Measurements from ENCODE around the gene SHC2. TPM values are rescaled to one million over a fixed set of nuclear protein-coding genes. Genes with fewer than 3 reads are reported as not detected.
"Not testable (repeated sequence)": the region's sequence is repeated elsewhere in the genome, so short reads cannot be mapped to it uniquely, and the experiment has no call there.

SHC2 gene
- total and polyA plus RNA-seq, 2 donors (not counting 1 experiment from before 2014, with no cell fraction given) = 0.02 to 2.5 TPM

DNA sequence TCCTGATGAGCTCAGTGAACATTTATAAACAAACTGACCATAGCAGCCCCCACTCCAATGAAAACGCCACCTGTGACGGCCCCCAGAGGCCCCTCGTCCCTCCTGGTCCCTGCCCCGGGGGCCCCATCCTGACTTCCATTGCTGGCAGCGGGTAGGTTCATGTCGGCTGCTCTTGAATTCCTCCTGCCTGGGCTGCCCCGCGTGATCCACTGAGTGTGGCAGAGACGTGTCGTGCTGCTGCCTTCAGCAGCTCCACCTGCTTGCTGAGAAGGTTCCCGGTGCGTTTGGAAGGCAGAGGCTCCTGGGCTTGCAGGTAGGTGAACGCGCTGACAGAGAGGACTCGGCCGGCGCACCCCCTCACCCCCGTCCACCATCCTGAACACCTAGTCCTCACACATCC lies 63.5 kb downstream of the SHC2 start:
- no peak overlapping the region for H3K4me2 ChIP-seq (ENCODE audit: extremely low read depth, insufficient read depth, low read length)
- no peak overlapping the region for H2AFZ ChIP-seq (ENCODE audit: low read length)
- peaks cover 3% of the 10 kb centered on the region for H3K9me3 ChIP-seq (ENCODE audit: control insufficient read depth, insufficient read depth, low read depth, low read length)
- no peaks in the 10 kb centered on the region for H3K79me2 ChIP-seq (ENCODE audit: control insufficient read depth, insufficient read depth, low read length)
- no peaks in the 10 kb centered on the region for H3K4me1 ChIP-seq (ENCODE audit: control insufficient read depth, extremely low read depth, insufficient read depth, low read length)
- no peak for DNase-seq (ENCODE audit: low read depth in 2 of 2)
- H3K4me3 ChIP-seq (replicated peaks in 1 of 4; ENCODE audit: control extremely low read depth in 1 of 4, insufficient read depth in 1 of 4, low read depth in 3 of 4, low read length in 4 of 4) = no peak overlapping the region
- H3K27ac ChIP-seq (ENCODE audit: insufficient read depth, low read length) = no peak overlapping the region
- TF ChIP-seq, protein P1, sequence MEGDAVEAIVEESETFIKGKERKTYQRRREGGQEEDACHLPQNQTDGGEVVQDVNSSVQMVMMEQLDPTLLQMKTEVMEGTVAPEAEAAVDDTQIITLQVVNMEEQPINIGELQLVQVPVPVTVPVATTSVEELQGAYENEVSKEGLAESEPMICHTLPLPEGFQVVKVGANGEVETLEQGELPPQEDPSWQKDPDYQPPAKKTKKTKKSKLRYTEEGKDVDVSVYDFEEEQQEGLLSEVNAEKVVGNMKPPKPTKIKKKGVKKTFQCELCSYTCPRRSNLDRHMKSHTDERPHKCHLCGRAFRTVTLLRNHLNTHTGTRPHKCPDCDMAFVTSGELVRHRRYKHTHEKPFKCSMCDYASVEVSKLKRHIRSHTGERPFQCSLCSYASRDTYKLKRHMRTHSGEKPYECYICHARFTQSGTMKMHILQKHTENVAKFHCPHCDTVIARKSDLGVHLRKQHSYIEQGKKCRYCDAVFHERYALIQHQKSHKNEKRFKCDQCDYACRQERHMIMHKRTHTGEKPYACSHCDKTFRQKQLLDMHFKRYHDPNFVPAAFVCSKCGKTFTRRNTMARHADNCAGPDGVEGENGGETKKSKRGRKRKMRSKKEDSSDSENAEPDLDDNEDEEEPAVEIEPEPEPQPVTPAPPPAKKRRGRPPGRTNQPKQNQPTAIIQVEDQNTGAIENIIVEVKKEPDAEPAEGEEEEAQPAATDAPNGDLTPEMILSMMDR (conservative IDR thresholded peaks at IDR 0.05 in 1 of 2, IDR thresholded peaks at IDR 0.05 in 1 of 2; ENCODE audit: low read depth in 1 of 2, low read length in 2 of 2) = no peak
- no peak for TF ChIP-seq EZH2 (IDR thresholded peaks at IDR 0.05; ENCODE audit: low read length, missing control alignments)
- H4K20me1 ChIP-seq (ENCODE audit: control insufficient read depth, extremely low read depth, insufficient read depth, low read length) = no peaks in the 10 kb centered on the region
- no peaks in the 10 kb centered on the region for H3K27me3 ChIP-seq (ENCODE audit: control insufficient read depth, insufficient read depth, low read length)
- H3K36me3 ChIP-seq (ENCODE audit: control insufficient read depth, insufficient read depth, low read length) = no peaks in the 10 kb centered on the region
- no peak overlapping the region for H3K9ac ChIP-seq (ENCODE audit: insufficient read depth, low read length)

DNA sequence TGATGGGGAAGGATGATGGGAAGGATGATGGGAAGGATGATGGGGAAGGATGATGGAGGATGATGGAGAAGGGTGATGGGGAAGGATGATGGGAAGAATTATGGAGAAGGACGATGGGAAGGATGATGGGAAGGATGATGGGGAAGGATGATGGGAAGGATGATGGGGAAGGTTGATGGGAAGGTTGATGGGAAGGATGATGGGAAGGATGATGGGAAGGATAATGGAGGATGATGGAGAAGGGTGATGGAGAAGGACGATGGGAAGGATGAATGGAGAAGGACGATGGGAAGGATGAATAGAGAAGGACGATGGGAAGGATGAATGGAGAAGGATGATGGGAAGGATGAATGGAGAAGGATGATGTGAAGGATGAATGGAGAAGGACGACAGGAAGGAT lies 65.4 kb downstream of the SHC2 start:
- Histone ChIP-seq H3K9me3 (ENCODE audit: control insufficient read depth, insufficient read depth, low read depth, low read length) (peaks cover 3% of the 10 kb centered on the region), H2AFZ (ENCODE audit: low read length) (no peak overlapping the region), H3K79me2 (ENCODE audit: control insufficient read depth, insufficient read depth, low read length) (no peaks in the 10 kb centered on the region), H3K9ac (ENCODE audit: insufficient read depth, low read length) (no peak overlapping the region), H3K4me3 (replicated peaks in 1 of 4; ENCODE audit: control extremely low read depth in 1 of 4, insufficient read depth in 1 of 4, low read depth in 3 of 4, low read length in 4 of 4) (no peak overlapping the region), H3K36me3 (ENCODE audit: control insufficient read depth, insufficient read depth, low read length) (no peaks in the 10 kb centered on the region), H3K4me2 (ENCODE audit: extremely low read depth, insufficient read depth, low read length) (no peak overlapping the region), H3K27ac (ENCODE audit: insufficient read depth, low read length) (no peak overlapping the region), H4K20me1 (ENCODE audit: control insufficient read depth, extremely low read depth, insufficient read depth, low read length) (no peaks in the 10 kb centered on the region), H3K27me3 (ENCODE audit: control insufficient read depth, insufficient read depth, low read length) (no peaks in the 10 kb centered on the region), H3K4me1 (ENCODE audit: control insufficient read depth, extremely low read depth, insufficient read depth, low read length) (no peaks in the 10 kb centered on the region)
- TF ChIP-seq, protein P1 (conservative IDR thresholded peaks at IDR 0.05 in 1 of 2, IDR thresholded peaks at IDR 0.05 in 1 of 2; ENCODE audit: low read depth in 1 of 2, low read length in 2 of 2) = no peak
- TF ChIP-seq EZH2 (IDR thresholded peaks at IDR 0.05; ENCODE audit: low read length, missing control alignments) = no peak
- no peak for DNase-seq (ENCODE audit: low read depth in 2 of 2)

DNA sequence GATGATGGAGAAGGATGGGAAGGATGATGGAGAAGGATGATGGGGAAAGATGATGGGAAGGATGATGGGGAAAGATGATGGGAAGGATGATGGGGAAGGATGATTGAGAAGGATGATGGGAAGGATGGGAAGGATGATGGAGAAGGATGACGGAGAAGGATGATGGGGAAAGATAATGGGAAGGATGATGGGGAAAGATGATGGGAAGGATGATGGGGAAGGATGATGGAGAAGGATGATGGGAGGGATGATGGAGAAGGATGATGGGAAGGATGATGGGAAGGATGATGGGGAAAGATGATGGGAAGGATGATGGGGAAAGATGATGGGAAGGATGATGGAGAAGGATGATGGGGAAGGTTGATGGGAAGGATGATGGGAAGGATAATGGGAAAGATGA lies 66.0 kb downstream of the SHC2 start:
- H3K36me3 ChIP-seq (ENCODE audit: control insufficient read depth, insufficient read depth, low read length); H4K20me1 ChIP-seq (ENCODE audit: control insufficient read depth, extremely low read depth, insufficient read depth, low read length); H3K9me3 ChIP-seq (ENCODE audit: control insufficient read depth, insufficient read depth, low read depth, low read length); H3K79me2 ChIP-seq (ENCODE audit: control insufficient read depth, insufficient read depth, low read length); H2AFZ ChIP-seq (ENCODE audit: low read length); DNase-seq (ENCODE audit: low read depth in 2 of 2); H3K9ac ChIP-seq (ENCODE audit: insufficient read depth, low read length); H3K4me2 ChIP-seq (ENCODE audit: extremely low read depth, insufficient read depth, low read length); H3K27ac ChIP-seq (ENCODE audit: insufficient read depth, low read length); H3K4me1 ChIP-seq (ENCODE audit: control insufficient read depth, extremely low read depth, insufficient read depth, low read length); H3K4me3 ChIP-seq (replicated peaks in 1 of 4; ENCODE audit: control extremely low read depth in 1 of 4, insufficient read depth in 1 of 4, low read depth in 3 of 4, low read length in 4 of 4); H3K27me3 ChIP-seq (ENCODE audit: control insufficient read depth, insufficient read depth, low read length): not testable (repeated sequence)

DNA sequence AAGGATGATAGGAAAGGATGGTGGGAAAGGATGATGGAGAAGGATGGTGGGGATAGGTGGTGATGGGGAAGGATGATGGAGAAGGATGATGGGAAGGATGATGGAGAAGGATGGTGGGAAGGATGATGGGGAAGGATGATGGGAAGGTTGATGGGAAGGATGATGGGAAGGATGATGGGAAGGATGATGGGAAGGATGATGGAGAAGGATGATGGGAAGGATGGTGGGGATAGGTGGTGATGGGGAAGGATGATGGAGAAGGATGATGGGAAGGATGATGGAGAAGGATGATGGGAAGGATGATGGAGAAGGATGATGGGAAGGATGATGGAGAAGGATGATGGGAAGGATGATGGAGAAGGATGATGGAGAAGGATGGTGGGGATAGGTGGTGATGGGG lies 67.3 kb downstream of the SHC2 start:
- not testable (repeated sequence) for H3K27me3 ChIP-seq (ENCODE audit: control insufficient read depth, insufficient read depth, low read length); H3K4me1 ChIP-seq (ENCODE audit: control insufficient read depth, extremely low read depth, insufficient read depth, low read length); H3K79me2 ChIP-seq (ENCODE audit: control insufficient read depth, insufficient read depth, low read length); H3K9me3 ChIP-seq (ENCODE audit: control insufficient read depth, insufficient read depth, low read depth, low read length); H3K9ac ChIP-seq (ENCODE audit: insufficient read depth, low read length); H3K36me3 ChIP-seq (ENCODE audit: control insufficient read depth, insufficient read depth, low read length); DNase-seq (ENCODE audit: low read depth in 2 of 2); H3K4me2 ChIP-seq (ENCODE audit: extremely low read depth, insufficient read depth, low read length); H3K27ac ChIP-seq (ENCODE audit: insufficient read depth, low read length); H3K4me3 ChIP-seq (replicated peaks in 1 of 4; ENCODE audit: control extremely low read depth in 1 of 4, insufficient read depth in 1 of 4, low read depth in 3 of 4, low read length in 4 of 4); H2AFZ ChIP-seq (ENCODE audit: low read length); H4K20me1 ChIP-seq (ENCODE audit: control insufficient read depth, extremely low read depth, insufficient read depth, low read length)
